Neural progenitor cell (in vitro differentiated cells): ENCODE data around the gene OS9. TPM values are rescaled to one million over a fixed set of nuclear protein-coding genes. Genes with fewer than 3 reads are reported as not detected.

ENCODE experiments used
- DNase-seq: peaks from one replicate; pipeline ENCODE4 v3.0.0-alpha.2; 2016; ENCODE audit warnings: low spot score
- H2AFZ ChIP-seq: fragments of 200-600 bp; sonication (generic); replicated peaks from 2 replicates; pipeline ENCODE4 v1.6.1; 2016; ENCODE audit warnings: antibody characterized with exemption
- H3F3A ChIP-seq: fragments of 200-600 bp; sonication (generic); 2 replicates; pipeline ENCODE4 v1.6.1; 2016; ENCODE audit warnings: antibody characterized with exemption, low read depth
- H3K27ac ChIP-seq: fragments of 200-600 bp; sonication (generic); 2 replicates; pipeline ENCODE4 v1.5.1; 2016; ENCODE audit warnings: mild to moderate bottlenecking
- H3K27me3 ChIP-seq: fragments of 200-600 bp; sonication (generic); 2 replicates; pipeline ENCODE4 v1.6.1; 2016; ENCODE audit warnings: mild to moderate bottlenecking, moderate library complexity
- H3K36me3 ChIP-seq: fragments of 200-600 bp; sonication (generic); 2 replicates; pipeline ENCODE4 v1.5.1; 2016
- H3K4me1 ChIP-seq: fragments of 200-600 bp; sonication (generic); 2 replicates; pipeline ENCODE4 v1.6.1; 2016; ENCODE audit warnings: mixed run types
- H3K4me2 ChIP-seq: fragments of 200-600 bp; sonication (generic); 2 replicates; pipeline ENCODE4 v1.6.1; 2016
- H3K4me3 ChIP-seq: fragments of 200-600 bp; sonication (generic); 2 replicates; pipeline ENCODE4 v1.5.1; 2016
- H3K79me2 ChIP-seq: fragments of 200-600 bp; sonication (generic); 2 replicates; pipeline ENCODE4 v1.6.1; 2016; ENCODE audit warnings: low read depth
- H3K9ac ChIP-seq: fragments of 200-600 bp; sonication (generic); 2 replicates; pipeline ENCODE4 v1.6.1; 2016
- H3K9me3 ChIP-seq: fragments of 200-600 bp; sonication (generic); 2 replicates; pipeline ENCODE4 v1.5.1; 2016; ENCODE audit warnings: low read depth
- H4K20me1 ChIP-seq: fragments of 200-600 bp; sonication (generic); 2 replicates; pipeline ENCODE4 v1.6.1; 2016; ENCODE audit warnings: low read depth
- H3K27ac Mint-ChIP-seq: 3 replicates; pipeline ENCODE4 v1.8.0; 2021; ENCODE audit warnings: mixed read lengths
- H3K27me3 Mint-ChIP-seq: 2 replicates; pipeline ENCODE4 v1.8.0; 2022; ENCODE audit warnings: low read depth, mild to moderate bottlenecking, inconsistent platforms, moderate library complexity, mixed read lengths; ENCODE audit not compliant: insufficient read depth
- H3K36me3 Mint-ChIP-seq: 3 replicates; pipeline ENCODE4 v1.8.0; 2021; ENCODE audit warnings: mixed read lengths
- H3K4me1 Mint-ChIP-seq: 3 replicates; pipeline ENCODE4 v1.8.0; 2021; ENCODE audit warnings: mixed read lengths
- H3K4me3 Mint-ChIP-seq: 3 replicates; pipeline ENCODE4 v1.8.0; 2021; ENCODE audit warnings: mild to moderate bottlenecking, moderate library complexity, mixed read lengths
- H3K9me3 Mint-ChIP-seq: 3 replicates; pipeline ENCODE4 v1.8.0; 2020; ENCODE audit warnings: mixed read lengths
- EZH2 ChIP-seq: fragments of 200-600 bp; sonication (generic); IDR thresholded peaks from 2 replicates; pipeline ENCODE4 v1.6.1; 2017; ENCODE audit warnings: antibody characterized with exemption, mild to moderate bottlenecking, moderate library complexity
- EZH2phosphoT487 ChIP-seq: fragments of 200-600 bp; sonication (generic); IDR thresholded peaks from 2 replicates; pipeline ENCODE4 v1.6.1; 2017; ENCODE audit warnings: antibody characterized with exemption
- total RNA-seq: library from RNA; depleted of rRNA; stranded (reverse); fragments of >200 nt; gene quantifications from 2 replicates; pipeline ENCODE4 v1.2.3, GENCODE V29; 2015; ENCODE audit warnings: low replicate concordance
- TF ChIP-seq, protein P1 (sequence below): fragments of 200-600 bp; sonication (generic); IDR thresholded peaks from 2 replicates; pipeline ENCODE4 v1.5.1; 2017; ENCODE audit warnings: antibody characterized with exemption, mild to moderate bottlenecking

Gene OS9
- total RNA-seq, 1 donor from 2014 or later: 113 TPM

DNA sequence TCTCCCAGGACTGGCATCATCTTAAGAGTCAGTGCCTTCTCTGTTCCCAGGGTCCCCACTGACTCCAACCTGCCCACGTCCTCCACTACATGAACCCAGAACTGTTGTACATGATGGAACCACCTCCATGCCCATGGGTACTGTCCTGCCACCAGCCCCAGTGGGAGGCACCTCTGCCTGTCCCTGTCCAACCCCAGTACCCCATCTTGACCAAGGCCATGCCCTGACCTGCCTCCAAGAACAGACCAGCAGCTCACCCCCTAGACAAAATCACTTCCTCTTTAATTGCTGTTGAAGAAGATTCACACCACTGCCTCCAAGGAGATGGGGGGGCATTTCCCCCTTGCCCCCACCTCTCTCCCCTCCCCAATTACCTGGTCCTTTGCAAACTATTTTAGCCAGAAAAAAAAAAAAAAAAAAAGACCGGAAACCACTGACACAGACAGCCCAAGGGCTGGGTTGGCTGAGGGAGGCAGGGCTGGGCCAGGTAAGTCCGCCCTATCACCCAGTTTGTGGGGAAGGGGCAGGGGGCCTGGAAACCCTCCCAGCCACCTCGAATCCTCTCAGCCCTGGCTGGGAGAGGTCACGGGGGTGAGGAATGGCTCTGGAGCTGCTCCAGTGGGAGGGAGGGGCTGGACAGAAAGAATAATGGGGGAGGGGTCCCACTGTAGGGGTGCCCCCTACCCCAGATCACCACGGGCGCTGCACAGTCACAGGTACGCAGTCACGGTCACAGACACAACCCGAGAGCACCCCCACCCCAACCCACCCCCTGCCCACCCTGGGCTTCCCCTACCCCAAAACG, 31.2 kb downstream of the OS9 start:
- H3K79me2 ChIP-seq: no peaks in the 10 kb centered on the region
- peaks cover 7% of the 10 kb centered on the region for H3K9me3 Mint-ChIP-seq
- H3K4me2 ChIP-seq: no peak overlapping the region
- H3K27me3 ChIP-seq: peaks cover 75% of the 10 kb centered on the region
- no peak overlapping the region for H3K4me3 ChIP-seq
- H4K20me1 ChIP-seq: peaks cover 21% of the 10 kb centered on the region
- H3K9me3 ChIP-seq: no peaks in the 10 kb centered on the region
- no peak overlapping the region for H2AFZ ChIP-seq
- no peak overlapping the region for H3K9ac ChIP-seq
- peaks cover 12% of the 10 kb centered on the region for H3K4me1 Mint-ChIP-seq
- no peaks in the 10 kb centered on the region for H3F3A ChIP-seq
- H3K27me3 Mint-ChIP-seq: peaks cover 39% of the 10 kb centered on the region
- peaks cover 3% of the 10 kb centered on the region for H3K4me1 ChIP-seq
- DNase-seq: no peak
- no peak overlapping the region for H3K27ac ChIP-seq
- H3K4me3 Mint-ChIP-seq: peak overlapping the region; percentile 47
- TF ChIP-seq EZH2 (no peak), EZH2phosphoT487 (no peak)
- TF ChIP-seq, protein P1, sequence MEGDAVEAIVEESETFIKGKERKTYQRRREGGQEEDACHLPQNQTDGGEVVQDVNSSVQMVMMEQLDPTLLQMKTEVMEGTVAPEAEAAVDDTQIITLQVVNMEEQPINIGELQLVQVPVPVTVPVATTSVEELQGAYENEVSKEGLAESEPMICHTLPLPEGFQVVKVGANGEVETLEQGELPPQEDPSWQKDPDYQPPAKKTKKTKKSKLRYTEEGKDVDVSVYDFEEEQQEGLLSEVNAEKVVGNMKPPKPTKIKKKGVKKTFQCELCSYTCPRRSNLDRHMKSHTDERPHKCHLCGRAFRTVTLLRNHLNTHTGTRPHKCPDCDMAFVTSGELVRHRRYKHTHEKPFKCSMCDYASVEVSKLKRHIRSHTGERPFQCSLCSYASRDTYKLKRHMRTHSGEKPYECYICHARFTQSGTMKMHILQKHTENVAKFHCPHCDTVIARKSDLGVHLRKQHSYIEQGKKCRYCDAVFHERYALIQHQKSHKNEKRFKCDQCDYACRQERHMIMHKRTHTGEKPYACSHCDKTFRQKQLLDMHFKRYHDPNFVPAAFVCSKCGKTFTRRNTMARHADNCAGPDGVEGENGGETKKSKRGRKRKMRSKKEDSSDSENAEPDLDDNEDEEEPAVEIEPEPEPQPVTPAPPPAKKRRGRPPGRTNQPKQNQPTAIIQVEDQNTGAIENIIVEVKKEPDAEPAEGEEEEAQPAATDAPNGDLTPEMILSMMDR: no peak
- H3K27ac Mint-ChIP-seq: no peak overlapping the region
- H3K36me3 Mint-ChIP-seq: peaks cover 2% of the 10 kb centered on the region
- no peaks in the 10 kb centered on the region for H3K36me3 ChIP-seq

DNA sequence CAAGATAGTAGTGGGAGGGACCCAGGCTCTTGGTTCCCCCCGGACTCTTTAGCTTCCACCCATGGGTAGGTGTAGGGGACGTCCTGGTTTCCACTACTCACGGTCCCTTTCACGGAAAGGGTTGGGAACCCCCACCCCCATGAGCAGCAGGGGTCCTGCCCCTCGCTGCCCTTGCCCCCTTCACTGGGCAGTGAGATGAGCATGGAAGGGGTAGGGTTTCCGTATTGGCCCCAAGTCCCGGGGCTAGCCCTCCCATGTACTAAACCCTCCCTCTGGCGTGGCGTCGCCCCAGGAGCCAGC, 31.9 kb downstream of the OS9 start:
- peak overlapping the region; percentile 77 for H3K4me3 ChIP-seq
- H3F3A ChIP-seq: no peaks in the 10 kb centered on the region
- H3K9me3 ChIP-seq: no peaks in the 10 kb centered on the region
- H3K4me1 ChIP-seq: peaks cover 3% of the 10 kb centered on the region
- TF ChIP-seq, protein P1: no peak
- no peak for TF ChIP-seq EZH2
- TF ChIP-seq EZH2phosphoT487: no peak
- peaks cover 82% of the 10 kb centered on the region for H3K27me3 ChIP-seq
- Mint-ChIP-seq H3K9me3 (peaks cover 7% of the 10 kb centered on the region), H3K36me3 (peaks cover 2% of the 10 kb centered on the region), H3K4me1 (peaks cover 12% of the 10 kb centered on the region), H3K27ac (no peak overlapping the region), H3K27me3 (peaks cover 41% of the 10 kb centered on the region), H3K4me3 (peak overlapping the region; percentile 86)
- no peaks in the 10 kb centered on the region for H3K36me3 ChIP-seq
- peaks cover 24% of the 10 kb centered on the region for H4K20me1 ChIP-seq
- H3K4me2 ChIP-seq: peak overlapping the region; percentile 94
- H3K9ac ChIP-seq: no peak overlapping the region
- peak overlapping the region; percentile 63 for H2AFZ ChIP-seq
- H3K79me2 ChIP-seq: no peaks in the 10 kb centered on the region
- no peak overlapping the region for H3K27ac ChIP-seq
- DNase-seq: no peak

DNA sequence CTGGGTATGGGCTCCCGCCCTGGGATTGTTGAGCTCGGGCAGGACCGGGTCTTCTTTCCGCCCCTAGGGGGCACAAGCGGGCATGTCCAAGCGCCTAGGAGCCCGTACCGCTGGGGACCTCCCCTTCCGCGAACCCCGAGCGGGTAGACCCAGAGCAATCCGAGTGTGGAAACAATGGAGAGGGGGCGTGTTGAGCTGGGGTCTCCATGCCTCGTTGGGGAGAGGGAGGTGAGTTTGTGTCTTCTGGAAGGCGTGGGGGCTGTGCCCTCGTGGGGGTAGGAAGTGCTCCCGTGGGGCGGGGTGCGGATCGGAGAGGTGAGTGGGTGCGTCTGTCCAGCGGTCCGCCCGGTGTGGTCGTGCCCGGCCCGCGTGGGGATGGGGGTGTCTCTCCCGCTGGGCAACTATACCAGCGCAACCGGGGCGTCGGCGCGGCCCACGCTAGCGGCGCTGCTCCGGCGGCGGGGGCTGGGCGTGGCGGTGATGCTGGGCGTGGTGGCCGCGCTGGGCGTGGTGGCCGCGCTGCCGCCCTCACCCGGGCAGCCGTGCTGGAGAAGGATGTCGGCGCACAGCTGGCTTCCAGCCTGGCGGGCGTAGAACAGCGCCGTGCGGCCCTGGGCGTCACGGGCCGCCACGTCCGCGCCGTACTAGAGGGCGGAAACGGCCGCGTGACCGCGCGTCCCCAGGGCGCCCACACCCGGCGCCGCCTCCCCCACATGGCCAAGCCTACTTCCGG, 32.4 kb downstream of the OS9 start:
- peaks cover 3% of the 10 kb centered on the region for H3K4me1 ChIP-seq
- H3K9ac ChIP-seq: no peak overlapping the region
- H3K4me1 Mint-ChIP-seq: peaks cover 12% of the 10 kb centered on the region
- peak overlapping the region; percentile 94 for H2AFZ ChIP-seq
- peaks cover 4% of the 10 kb centered on the region for H3K36me3 Mint-ChIP-seq
- H3K36me3 ChIP-seq: no peaks in the 10 kb centered on the region
- no peaks in the 10 kb centered on the region for H3K9me3 ChIP-seq
- DNase-seq: peak; percentile 93
- H3K27ac Mint-ChIP-seq: no peak overlapping the region
- H3K79me2 ChIP-seq: no peaks in the 10 kb centered on the region
- peak overlapping the region; percentile 94 for H3K4me2 ChIP-seq
- no peak overlapping the region for H3K27ac ChIP-seq
- H3K27me3 Mint-ChIP-seq: peaks cover 46% of the 10 kb centered on the region
- H3F3A ChIP-seq: no peaks in the 10 kb centered on the region
- H3K27me3 ChIP-seq: peaks cover 87% of the 10 kb centered on the region
- H3K4me3 Mint-ChIP-seq: peak overlapping the region; percentile 86
- peaks cover 24% of the 10 kb centered on the region for H4K20me1 ChIP-seq
- H3K4me3 ChIP-seq: peak overlapping the region; percentile 77
- TF ChIP-seq, protein P1: peak; percentile 86
- no peak for TF ChIP-seq EZH2
- peak; percentile 16 for TF ChIP-seq EZH2phosphoT487
- peaks cover 7% of the 10 kb centered on the region for H3K9me3 Mint-ChIP-seq
